ENCODE results near the gene ATP8B1.

The ATP8B1 gene

GRCh38 chr18:57660961-57661360 lies 142.2 kb downstream of the ATP8B1 start:
- H3K4me3 ChIP-seq (ENCODE audit: low read depth, low read length) = no peak overlapping the region
- no peak for TF ChIP-seq CTCF (IDR thresholded peaks at IDR 0.05; ENCODE audit: insufficient read depth, low read depth, low read length, missing control alignments)
- DNase-seq (ENCODE audit: low read depth) = no peak

GRCh38 chr18:57659460-57660102 lies 143.5 kb downstream of the ATP8B1 start:
- TF ChIP-seq CTCF (IDR thresholded peaks at IDR 0.05; ENCODE audit: insufficient read depth, low read depth, low read length, missing control alignments) = no peak
- H3K4me3 ChIP-seq (ENCODE audit: low read depth, low read length) = no peak overlapping the region
- DNase-seq (ENCODE audit: low read depth) = no peak

GRCh38 chr18:57657542-57657941 lies 145.6 kb downstream of the ATP8B1 start:
- no peak for DNase-seq (ENCODE audit: low read depth)
- H3K4me3 ChIP-seq (ENCODE audit: low read depth, low read length) = no peak overlapping the region
- TF ChIP-seq CTCF (IDR thresholded peaks at IDR 0.05; ENCODE audit: insufficient read depth, low read depth, low read length, missing control alignments) = no peak

DNA sequence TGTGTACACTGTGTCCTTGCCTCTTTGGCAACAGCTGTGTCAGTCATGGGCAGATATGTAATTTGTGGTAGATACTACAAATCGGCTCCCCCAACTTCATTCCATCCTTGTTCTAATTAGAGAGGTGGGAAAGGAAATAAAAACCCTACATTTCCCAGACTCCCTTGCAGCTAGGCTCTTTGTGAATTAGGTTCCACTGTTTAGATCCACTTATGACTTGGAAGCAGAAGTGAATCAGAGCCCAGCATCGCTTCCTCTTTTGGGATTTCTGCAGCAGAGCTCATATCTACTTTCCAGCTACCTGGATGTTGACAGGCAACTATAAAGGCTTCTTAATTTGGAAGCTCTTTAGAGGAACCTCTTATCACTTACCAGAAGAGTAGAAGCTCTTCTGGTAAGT lies 147.4 kb downstream of the ATP8B1 start:
- no peak for DNase-seq (ENCODE audit: low read depth)
- no peak overlapping the region for H3K4me3 ChIP-seq (ENCODE audit: low read depth, low read length)

GRCh38 chr18:57651914-57652313 lies 151.2 kb downstream of the ATP8B1 start:
- H3K4me3 ChIP-seq (ENCODE audit: low read depth, low read length) = no peak overlapping the region
- TF ChIP-seq CTCF (IDR thresholded peaks at IDR 0.05; ENCODE audit: insufficient read depth, low read depth, low read length, missing control alignments) = no peak
- no peak for DNase-seq (ENCODE audit: low read depth)

More for the DNA sequence above, 147.4 kb downstream of the ATP8B1 start:
- TF ChIP-seq CTCF (IDR thresholded peaks at IDR 0.05; ENCODE audit: insufficient read depth, low read depth, low read length, missing control alignments) = no peak

DNA sequence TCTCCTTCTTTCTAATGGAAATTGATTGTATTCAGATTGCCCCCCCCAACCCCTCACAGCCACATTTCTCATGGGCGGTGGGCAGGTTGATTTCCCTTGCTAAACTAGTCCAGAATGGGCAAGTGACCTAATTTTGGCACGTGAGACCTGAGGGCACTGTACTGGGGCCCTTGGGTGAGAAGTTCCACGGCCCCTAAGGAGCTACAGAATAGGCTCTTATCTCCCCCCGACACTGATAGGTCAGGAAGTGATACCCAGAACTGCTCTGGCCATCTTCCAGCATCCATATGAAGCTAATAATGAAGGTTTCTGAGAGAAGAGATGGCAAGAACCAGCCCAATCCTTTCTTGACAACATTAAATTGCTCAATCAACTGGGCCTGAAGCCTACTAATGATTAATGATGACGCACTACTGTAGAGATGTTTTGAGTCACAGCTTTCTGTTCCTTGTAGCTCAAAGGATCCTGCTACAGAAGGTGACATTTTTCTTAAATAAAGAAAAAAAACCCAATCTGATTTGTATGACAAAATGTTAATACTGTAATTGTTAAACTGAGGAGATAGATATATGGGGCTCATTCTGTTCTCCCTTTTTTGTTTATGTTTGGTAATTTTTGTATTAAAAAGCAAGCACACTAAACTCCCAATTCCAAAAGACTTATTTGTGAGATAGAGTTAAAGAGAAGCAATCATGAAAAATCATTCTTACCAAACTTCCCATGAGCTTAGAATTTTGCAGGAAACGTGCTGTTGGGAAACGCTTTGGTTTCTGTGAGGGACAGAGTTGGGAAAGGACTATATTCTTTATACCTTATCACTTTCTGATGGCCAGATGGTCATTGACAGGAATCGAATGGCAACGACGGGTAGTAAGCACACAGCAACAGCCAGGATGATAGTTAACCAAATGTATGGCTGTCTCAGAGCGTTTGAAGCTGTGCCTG lies 153.3 kb downstream of the ATP8B1 start:
- no peak for TF ChIP-seq CTCF (IDR thresholded peaks at IDR 0.05; ENCODE audit: insufficient read depth, low read depth, low read length, missing control alignments)
- H3K4me3 ChIP-seq (ENCODE audit: low read depth, low read length) = no peak overlapping the region
- DNase-seq (ENCODE audit: low read depth) = peak; percentile 33
